Stimulated activated CD8-positive, alpha-beta memory T cell treated with anti-CD3 and anti-CD28 coated beads, Interleukin-12 subunit alpha, Interleukin-12 subunit beta, amount 100 ng/mL, for 4 hours (primary cell): ENCODE results near the gene BSPRY.
"Not testable (repeated sequence)": the region's sequence is repeated elsewhere in the genome, so short reads cannot be mapped to it uniquely, and the experiment has no call there.

Experiments used
- DNase-seq: peaks from one replicate; pipeline ENCODE4 v3.0.0-alpha.2; 2020; ENCODE audit warnings: low read depth

Gene BSPRY

DNA sequence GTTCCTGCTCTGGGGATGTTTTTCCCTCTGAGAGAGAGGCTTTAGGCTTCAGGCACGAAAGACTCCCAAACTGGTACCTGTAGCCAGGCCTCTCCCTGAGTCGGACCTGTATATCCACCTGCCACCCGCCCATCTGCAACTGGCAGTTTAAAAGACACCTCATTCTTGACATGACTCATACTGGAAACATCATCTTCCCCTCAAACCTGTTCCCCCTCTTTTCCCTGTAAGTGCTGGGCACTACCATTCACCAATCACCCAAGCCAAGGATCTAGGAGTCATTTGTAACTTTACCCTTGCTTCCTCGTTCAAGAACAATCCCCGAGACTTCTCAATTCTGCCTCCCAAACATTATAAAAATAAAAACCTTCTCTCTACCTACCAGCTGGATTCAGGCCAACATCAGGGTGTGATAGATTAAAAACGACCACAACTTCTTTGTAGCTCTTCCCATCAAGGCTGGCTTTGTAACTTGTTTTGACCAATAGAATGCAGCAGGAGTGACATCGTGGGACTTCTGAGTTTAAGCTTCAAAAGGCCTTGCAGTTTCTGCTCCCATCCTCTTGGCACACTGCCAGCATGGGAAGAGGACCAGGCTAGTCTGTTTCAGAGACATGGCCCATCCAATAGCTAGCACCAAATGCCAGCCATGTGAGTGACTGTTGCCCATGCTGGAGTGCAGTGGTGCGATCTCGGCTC is 7.5 kb upstream of the BSPRY start:
- DNase-seq, result no peak

DNA sequence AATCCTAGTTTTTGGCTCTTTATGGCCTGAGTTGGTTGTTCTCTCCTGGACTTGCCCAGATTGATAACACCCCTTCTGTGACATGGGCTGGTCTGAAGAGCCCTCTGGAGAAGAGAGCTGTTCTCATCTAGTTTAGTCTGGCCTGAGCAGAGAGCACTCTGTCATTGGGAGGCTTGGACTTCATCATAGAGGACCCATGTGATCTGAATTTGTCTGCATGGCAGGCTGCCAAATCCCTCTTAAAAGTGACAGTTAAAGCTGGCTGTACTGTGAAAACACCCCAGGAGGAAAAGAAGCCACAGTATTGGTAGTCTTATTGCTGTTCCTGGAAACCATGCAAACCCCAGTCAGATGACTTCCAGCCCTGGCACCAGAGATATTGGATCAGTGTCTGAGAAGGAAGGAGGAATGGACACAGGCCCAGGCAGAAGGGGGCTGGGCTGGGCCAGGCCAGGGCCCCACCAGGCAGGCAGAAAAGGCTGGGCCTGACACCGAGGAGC is 5.6 kb upstream of the BSPRY start:
- DNase-seq, result no peak

DNA sequence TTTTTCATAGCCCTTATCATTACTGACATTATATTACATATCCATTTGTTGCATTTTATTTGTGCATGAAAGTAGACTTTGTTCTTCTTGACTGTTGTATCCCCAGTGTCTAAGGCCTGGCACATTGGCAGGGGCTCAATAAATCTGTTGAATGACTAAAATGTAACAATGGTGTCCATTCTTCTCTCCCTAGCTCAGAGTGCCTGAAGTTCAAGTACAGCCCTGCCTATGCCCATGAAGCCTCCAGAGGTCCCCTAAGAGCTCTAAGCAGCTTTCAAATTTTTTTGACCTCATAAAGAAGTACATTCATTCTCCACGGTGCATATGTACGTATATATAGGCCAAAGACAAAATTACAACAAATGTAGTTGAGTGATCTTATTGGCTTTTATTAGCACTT is 4.2 kb upstream of the BSPRY start:
- DNase-seq, result no peak

DNA sequence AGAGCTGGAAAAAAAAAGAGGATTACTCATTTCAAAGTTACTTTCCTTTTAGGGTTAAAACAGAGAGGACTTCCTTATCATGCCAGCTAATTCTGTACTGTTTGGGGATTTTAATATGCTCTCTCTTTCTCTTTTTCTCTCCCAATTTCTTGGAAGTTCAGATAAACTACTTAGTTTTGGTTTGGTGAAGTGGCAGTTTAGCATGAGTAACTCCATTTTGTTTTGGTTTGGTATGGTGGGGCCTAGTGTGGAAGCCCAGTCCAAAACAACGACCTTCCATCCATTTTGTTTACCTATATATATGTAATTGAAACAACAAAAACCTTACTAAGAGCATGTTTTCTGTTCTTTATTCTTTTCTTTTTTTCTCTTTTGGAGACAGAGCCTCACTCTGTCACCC is 3.7 kb upstream of the BSPRY start:
- no peak for DNase-seq

DNA sequence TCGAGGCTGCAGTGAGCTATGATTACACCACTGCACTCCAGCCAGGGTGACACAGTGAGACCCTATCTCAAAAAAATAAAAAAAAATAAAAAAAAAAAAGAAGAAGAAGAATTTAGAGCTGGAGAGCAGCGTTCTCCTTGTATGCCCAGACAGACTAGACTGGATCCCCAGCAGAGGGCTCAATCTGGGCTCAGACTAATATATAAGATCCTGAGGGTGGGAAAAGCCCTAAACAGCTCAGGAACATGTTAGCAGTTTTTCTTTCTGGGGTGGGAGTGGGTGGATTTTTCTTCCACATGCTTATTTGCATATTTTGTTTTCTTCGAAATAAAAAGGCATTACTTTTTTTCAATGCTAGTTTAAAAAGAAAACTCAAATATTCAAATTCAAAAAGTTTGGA is 904 bp upstream of the BSPRY start:
- no peak for DNase-seq

DNA sequence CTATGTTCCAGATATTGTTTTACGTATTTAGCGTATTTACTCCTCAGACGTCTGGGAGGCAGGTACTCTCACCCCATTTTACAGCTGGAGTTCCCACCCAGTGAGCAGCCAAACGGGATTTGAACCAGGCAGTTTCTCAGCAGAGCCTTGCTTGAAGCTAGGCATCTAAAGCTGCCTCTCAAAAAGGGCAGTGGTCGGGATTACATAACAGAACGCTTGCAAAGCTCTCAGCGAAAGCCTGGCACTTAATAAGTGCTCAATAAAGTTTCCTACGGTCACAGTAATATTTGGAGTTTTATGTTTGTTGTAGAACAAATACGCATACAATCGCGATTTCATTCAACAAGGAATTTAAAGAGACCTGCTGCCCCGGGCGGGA is 286 bp upstream of the BSPRY start:
- DNase-seq, result no peak

DNA sequence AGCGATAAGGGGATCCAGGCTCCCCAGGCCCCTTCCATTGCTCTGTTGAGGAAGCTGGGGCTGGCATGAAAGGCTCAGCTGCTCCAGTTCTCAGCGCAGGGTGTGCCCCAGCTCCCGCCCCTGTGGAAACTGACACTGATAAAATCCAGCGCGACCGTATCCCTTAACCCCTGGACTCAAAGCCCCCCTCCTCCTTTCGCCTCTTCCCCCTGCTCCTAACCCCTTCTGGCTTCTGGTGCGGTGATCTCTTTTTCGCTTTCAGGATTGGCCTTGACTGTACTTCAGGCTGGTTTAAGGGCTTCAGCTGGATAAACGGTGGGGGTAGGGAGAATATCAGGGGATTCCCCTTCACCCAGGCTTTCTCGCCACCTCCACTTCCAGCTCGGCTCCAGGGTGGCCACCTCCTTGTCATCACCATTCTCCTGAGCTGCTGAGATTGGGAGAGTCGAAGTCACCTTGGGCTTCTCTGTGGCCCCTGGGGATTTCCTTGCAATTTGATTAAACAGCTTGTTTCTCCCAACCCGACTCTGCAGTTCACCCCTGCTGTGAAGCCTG is 843 bp downstream of the BSPRY start:
- DNase-seq, result no peak

DNA sequence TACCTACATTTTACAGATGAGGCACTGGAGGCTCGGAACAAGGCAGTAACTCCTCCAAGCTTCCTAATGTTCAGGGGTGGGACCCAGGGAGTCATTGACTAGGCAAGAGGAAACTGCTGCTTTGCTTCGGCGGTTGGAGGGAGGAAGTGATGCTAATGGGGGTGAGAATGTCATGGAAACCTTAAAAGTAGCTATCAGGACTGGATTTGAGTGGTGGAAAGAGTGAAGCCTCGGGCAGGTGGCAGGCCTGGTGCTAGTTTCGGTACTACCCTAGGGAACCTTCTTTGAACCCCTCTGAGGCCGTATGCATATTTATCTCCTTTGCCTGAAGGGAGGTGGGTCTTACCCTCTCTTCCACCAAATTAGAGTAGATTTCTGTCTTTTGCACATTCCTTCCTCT is 1.6 kb downstream of the BSPRY start:
- no peak for DNase-seq

DNA sequence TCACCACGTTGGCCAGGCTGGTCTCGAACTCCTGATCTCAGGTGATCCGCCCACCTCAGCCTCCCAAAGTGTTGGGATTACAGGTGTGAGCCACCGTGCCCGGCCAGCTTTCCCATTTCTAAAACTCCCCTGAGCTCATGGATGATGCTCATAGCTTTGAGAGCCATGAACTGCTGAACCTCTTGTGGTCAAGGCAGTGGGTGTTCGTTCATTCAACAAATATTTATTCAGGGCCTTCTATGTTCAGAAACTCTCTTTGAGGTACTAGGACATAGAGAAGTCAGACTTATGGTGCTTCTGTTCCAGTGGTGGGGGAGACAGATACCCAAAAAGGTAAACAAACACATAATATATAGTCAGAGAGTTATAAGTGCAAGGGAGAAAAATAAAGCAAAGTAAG is 2.7 kb downstream of the BSPRY start:
- DNase-seq, result no peak

DNA sequence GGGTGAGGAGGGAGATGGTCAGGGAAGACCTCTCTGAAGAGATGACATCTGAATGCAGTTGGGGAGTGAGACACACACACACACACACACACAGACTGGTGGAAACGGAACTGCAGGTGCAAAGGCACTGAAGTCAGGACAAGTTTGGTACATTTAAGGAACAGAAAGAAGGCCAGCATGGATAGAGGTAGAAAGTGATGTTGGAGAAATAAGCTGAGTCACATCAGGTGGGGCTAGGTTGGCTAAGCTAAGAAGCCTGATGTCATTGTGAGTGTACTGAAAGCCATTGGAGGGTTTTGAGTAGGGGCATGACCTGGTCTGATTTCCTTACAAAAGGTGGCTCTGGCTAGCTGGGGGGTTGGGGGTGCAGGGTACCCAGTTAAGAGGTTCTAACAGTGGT is 3.1 kb downstream of the BSPRY start:
- DNase-seq, result no peak

DNA sequence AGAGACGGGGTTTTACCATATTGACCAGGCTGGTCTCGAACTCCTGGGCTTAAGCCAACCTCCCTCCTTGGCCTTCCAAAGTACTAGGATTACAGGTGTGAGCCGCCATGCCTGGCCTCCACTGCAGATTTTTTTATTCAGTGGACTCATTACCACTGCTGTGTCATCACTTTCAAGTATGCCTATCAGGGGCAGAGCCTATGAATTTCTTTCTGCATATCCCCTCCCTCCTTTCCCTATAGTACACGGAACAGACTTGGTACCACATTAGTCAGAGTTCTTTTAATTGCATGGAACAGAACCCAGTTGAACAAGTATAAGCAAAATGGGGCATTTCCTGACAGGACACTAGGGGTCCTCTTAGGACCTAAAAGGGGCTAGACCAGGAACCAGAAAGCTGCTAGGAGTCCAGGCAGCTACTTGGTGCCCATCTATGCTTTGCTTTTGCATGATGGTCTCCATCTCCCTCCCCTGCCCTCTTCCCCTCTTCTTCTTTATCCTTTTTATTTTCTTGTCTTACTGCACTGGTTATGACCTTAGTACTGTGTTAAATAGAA is 5.8 kb downstream of the BSPRY start:
- DNase-seq, result no peak

DNA sequence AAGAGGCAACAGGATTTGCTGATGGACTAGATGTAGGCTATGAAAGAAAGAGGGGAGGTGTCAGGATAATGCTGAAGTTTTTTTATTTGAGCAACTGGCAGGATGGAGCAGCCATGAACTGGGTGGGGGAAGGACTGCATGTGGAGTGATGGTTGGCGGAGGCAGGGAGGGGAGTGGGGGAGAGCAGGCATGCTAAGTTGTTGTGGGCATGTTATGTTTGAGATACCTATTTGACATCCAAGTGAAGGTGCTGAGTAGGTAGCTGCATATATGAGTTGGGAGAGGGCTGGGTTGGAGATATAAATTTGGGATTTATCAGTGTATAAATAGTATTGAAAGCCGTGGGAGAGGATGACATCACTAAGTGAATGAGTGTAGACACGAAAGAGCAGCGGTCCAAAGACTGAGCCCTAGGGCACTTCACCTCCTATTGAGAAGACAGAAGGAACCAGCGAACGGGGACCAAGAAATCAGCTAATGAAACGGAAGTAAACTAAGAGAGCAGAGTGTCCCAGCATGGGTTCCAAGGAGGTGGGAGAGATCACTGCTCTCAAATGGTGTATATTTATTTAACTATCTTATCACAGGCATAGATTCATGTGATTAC is 7.4 kb downstream of the BSPRY start:
- no peak for DNase-seq

DNA sequence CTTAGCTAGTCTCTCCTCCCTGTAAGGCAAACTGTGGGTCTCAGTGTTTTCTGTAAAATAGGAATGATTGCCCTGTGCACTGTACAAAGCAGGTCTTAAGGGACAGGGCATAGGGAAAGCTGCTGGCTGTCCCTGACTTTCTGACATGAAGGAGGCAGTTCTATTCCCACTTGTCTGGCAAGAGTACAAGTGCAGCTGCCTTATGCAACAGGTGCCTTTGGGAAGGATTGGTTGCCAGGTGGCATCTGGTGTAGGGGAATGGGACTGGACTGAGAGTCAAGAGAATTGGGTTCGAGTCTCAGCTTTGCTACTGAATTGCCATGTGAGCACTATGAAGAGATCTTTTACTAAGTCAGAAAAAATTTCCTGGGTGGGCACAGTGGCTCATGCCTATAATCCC is 10.0 kb downstream of the BSPRY start:
- DNase-seq, result no peak

DNA sequence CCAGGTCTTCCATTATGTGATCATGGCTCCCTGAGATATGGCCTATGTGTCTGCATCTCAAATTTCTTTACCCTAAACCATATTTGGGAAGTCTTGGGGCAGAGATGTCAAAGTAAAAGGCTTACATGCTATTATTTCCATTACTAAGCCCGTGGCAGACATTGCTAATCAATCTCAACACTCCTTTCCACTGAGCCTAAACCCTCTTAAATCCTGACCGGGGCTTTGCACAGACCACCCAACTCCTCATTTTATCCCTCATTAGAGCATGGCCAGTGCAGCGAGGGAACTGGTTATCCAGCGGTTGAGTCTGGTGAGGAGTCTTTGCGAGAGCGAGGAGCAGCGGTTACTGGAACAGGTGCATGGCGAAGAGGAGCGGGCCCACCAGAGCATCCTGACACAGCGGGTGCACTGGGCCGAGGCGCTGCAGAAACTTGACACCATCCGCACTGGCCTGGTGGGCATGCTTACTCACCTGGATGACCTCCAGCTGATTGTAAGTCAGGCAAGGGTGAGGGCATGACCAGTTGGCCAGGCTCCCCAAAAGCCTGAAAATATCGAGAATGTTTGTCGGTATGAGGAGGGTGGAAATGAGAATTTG is 11.0 kb downstream of the BSPRY start:
- no peak for DNase-seq

DNA sequence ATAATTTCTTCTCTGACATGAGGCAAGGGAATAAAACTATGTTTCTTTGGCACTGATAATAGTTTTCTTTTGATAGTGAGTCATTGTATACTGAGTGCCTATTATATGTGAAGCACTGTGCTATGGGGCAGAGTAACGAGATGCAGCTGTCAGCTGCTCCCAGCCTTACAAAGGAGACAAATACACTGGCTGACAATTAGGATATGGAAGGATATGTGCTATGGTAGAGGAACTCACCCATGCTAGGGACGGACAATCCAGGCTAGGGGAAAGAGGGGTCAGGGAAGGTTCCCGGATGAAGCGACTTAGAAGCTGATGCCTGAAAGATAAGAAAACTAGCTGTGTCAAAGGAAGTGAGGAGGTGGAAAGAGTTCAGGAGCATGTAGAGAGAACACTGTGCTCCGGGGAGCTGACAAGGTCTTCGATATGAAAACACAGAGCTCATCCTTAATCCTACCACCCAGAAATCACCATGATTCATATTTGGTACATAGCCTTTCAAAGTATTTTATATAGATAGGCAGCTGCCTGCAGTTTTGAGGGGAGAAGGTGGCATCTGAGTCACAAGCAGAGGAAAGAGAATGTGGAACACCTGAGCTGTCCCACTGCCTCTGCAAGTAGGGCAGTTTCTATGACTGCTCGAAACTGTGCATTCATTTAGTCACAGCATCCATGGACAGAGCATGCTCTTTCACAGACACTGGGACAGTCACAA is 12.1 kb downstream of the BSPRY start:
- DNase-seq, result no peak

DNA sequence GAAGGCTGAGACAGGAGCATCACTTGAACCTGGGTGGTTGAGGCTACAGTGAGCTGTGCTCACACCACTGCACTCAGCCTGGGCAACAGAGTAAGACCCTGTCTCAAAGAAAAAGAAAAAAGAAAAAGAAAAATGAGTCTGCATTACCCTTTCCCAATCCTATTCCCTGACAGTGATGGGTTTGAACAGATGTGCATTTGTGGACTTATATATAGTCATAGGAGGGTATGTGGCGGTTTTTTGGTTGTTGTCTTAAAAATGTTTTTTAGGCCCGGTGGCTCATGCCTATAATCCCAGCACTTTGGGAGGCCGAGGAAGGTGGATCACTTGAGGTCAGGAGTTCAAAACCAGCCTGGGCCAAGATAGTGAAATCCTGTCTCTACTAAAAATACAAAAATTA is 14.0 kb downstream of the BSPRY start:
- no peak for DNase-seq

DNA sequence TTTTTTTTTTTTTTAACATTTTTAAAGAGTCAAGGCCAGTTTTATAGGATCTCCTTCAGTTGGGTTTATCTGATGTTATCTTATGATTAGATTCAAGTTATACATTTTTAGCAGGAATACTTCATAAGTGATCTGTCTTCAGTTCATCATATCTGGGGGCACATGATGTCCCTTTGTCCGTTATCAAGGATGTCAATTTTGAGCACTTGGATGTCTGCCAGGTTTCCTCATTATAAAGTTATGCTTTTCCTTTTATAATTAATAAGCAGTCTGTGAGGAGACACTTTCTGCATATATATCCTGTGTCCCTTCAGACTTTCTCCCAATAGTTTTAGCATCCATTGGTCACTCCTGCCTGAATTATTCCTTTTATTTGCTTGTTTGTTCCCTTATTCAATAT is 15.6 kb downstream of the BSPRY start:
- no peak for DNase-seq

DNA sequence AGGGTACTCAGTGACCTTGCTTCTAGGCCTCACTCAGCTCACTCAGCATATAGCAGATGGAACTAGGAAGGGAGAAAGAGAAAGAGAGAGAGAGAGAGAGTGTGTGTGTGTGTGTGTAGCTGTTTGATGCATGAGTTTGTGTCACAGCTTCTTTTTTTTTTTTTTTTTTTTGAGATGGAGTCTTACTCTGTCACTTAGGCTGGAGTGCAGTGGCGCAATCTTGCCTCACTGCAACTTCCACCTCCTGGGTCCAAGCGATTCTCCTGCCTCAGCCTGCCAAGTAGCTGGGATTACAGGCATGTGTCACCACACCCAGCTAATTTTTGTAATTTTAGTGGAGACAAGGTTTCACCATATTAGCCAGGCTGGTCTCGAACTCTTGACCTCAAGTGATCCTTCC is 16.3 kb downstream of the BSPRY start:
- DNase-seq, result not testable (repeated sequence)

DNA sequence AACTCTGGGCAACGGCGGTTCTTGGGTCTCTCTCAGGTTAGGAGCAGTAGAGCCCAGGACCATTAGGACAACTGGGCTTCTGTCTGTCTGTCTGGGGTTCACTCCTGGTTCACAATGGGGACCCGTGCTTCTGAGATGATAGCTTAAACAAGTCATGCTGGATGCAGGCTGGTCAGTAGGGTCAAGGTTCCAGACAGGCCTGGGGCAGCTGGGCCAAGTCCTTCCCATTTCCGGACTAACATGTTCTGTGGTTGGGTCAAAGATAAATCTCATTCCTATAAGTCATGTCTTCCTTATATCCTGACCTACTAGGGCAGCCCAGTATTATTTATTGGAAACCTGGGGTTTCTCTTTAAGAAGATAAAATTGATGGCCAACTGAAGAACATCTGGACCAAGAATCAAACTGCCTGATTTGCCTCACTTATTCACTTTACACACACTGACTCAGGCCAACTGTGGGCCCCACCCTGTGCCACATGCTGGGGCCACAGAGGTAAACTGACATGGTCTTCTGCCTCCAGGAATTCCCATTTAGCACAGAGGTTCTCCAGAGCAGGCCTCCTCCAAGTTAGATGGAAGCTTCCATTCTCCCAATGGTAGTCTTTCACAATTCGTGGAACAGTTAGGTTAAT is 19.1 kb downstream of the BSPRY start:
- no peak for DNase-seq

DNA sequence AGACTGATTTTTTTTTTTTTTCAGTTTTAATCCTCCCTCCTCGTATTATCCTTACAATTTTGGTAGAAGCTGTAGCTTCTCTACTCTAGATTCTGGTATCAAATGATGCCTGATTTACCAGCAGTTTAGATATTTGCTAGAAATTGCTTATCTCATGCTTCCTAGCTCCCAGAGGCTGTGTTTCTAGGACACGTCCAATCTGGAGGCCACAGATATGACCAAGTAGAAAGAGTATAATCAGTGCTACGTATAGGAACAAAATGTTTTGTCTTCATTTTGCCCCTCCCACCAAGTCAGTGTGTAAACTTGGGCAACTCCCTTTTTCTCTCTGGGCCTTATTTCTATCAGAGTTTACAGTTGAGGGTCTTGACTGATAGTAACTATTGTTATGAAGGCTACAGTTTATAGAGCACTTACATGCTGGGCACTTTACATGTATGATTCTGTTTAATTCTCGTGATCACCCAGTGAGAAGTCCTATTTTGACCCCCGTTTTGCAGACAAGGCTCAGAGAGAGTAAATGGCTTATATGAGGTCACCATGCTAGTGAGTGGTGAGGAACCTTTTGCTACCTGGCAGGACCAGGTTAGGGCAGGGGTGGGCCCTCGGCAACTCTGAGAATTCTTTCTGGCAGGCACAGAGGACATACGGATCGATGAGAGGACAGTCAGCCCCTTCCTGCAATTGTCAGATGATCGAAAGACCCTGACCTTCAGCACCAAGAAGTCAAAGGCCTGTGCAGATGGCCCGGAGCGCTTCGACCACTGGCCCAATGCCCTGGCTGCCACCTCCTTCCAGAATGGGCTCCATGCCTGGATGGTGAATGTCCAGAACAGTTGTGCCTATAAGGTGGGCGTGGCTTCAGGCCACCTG is 19.9 kb downstream of the BSPRY start:
- DNase-seq, result no peak

DNA sequence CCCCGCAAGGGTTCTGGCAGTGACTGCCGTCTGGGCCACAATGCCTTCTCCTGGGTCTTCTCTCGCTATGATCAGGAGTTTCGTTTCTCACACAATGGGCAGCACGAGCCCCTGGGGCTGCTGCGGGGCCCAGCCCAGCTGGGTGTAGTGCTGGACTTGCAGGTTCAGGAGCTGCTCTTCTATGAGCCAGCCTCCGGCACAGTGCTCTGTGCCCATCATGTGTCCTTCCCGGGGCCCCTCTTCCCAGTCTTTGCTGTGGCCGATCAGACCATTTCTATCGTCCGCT is 20.5 kb downstream of the BSPRY start:
- no peak for DNase-seq
